H9 (cell line): ENCODE measurements around the gene PPIF. TPM values are rescaled to one million over a fixed set of nuclear protein-coding genes. Genes with fewer than 3 reads are reported as not detected.

Source experiments
- DNase-seq: peaks from one replicate; pipeline ENCODE4 v3.0.0-alpha.2; 2017
- H2AFZ ChIP-seq: one replicate; pipeline ENCODE4 v1.6.1; 2013; ENCODE audit warnings: mild to moderate bottlenecking, low read length, control low read depth, moderate library complexity
- H2AK5ac ChIP-seq: 2 replicates; pipeline ENCODE4 v1.6.1; 2013; ENCODE audit warnings: low read length, control low read depth, mixed read lengths; ENCODE audit not compliant: insufficient read length
- H2BK120ac ChIP-seq: one replicate; pipeline ENCODE4 v1.6.1; 2013; ENCODE audit warnings: low read depth, mild to moderate bottlenecking, low read length, control low read depth, inconsistent platforms; ENCODE audit not compliant: poor library complexity, severe bottlenecking
- H2BK12ac ChIP-seq: 2 replicates; pipeline ENCODE4 v1.6.1; 2013; ENCODE audit warnings: low read length, control low read depth, mixed read lengths, low read depth; ENCODE audit not compliant: insufficient read length
- H2BK15ac ChIP-seq: 2 replicates; pipeline ENCODE4 v1.6.1; 2013; ENCODE audit warnings: low read depth, low read length, control low read depth
- H2BK20ac ChIP-seq: one replicate; pipeline ENCODE4 v1.6.1; 2013; ENCODE audit warnings: low read depth, mild to moderate bottlenecking, low read length, control low read depth, inconsistent platforms; ENCODE audit not compliant: poor library complexity, severe bottlenecking
- H2BK5ac ChIP-seq: 2 replicates; pipeline ENCODE4 v1.6.1; 2013; ENCODE audit warnings: low read length, control low read depth, mixed read lengths; ENCODE audit not compliant: insufficient read length
- H3K14ac ChIP-seq: 2 replicates; pipeline ENCODE4 v1.6.1; 2013; ENCODE audit warnings: low read length, control low read depth; ENCODE audit not compliant: insufficient read depth
- H3K18ac ChIP-seq: 2 replicates; pipeline ENCODE4 v1.6.1; 2013; ENCODE audit warnings: low read depth, mild to moderate bottlenecking, mixed read lengths, low read length, control low read depth; ENCODE audit not compliant: insufficient read length
- H3K23ac ChIP-seq: 2 replicates; pipeline ENCODE4 v1.6.1; 2013; ENCODE audit warnings: low read length, control low read depth, mixed read lengths, low read depth; ENCODE audit not compliant: insufficient read length
- H3K23me2 ChIP-seq: 2 replicates; pipeline ENCODE4 v1.6.1; 2013; ENCODE audit warnings: low read depth, mild to moderate bottlenecking, mixed read lengths, low read length, control low read depth; ENCODE audit not compliant: insufficient read length, poor library complexity, severe bottlenecking
- H3K27ac ChIP-seq: 2 replicates; pipeline ENCODE4 v1.5.1; 2013; ENCODE audit warnings: low read length, control low read depth, mixed read lengths, low read depth; ENCODE audit not compliant: insufficient read length
- H3K27me3 ChIP-seq: 2 replicates; pipeline ENCODE4 v1.6.1; 2013; ENCODE audit warnings: low read length, control low read depth, inconsistent platforms; ENCODE audit not compliant: insufficient read depth
- H3K4ac ChIP-seq: 2 replicates; pipeline ENCODE4 v1.6.1; 2013; ENCODE audit warnings: low read depth, mild to moderate bottlenecking, control low read depth, inconsistent platforms, low read length, moderate library complexity
- H3K4me1 ChIP-seq: 2 replicates; pipeline ENCODE4 v1.6.1; 2013; ENCODE audit warnings: low read length, control low read depth, inconsistent platforms; ENCODE audit not compliant: insufficient read depth
- H3K4me2 ChIP-seq: 2 replicates; pipeline ENCODE4 v1.6.1; 2013; ENCODE audit warnings: low read length, control low read depth, mixed read lengths; ENCODE audit not compliant: insufficient read length, insufficient read depth
- H3K56ac ChIP-seq: 2 replicates; pipeline ENCODE4 v1.6.1; 2013; ENCODE audit warnings: low read depth, mild to moderate bottlenecking, mixed read lengths, low read length, control low read depth; ENCODE audit not compliant: insufficient read length
- H3K79me1 ChIP-seq: 2 replicates; pipeline ENCODE4 v1.6.1; 2013; ENCODE audit warnings: low read depth, mild to moderate bottlenecking, moderate library complexity, low read length, control low read depth, inconsistent platforms; ENCODE audit not compliant: insufficient read depth, poor library complexity, severe bottlenecking
- H3K79me2 ChIP-seq: 2 replicates; pipeline ENCODE4 v1.6.1; 2013; ENCODE audit warnings: low read length, control low read depth, inconsistent platforms; ENCODE audit not compliant: insufficient read depth
- H3K9ac ChIP-seq: 2 replicates; pipeline ENCODE4 v1.6.1; 2013; ENCODE audit warnings: low read length, control low read depth, mixed read lengths; ENCODE audit not compliant: insufficient read length; ENCODE audit errors: extremely low read depth
- H3K9me3 ChIP-seq: one replicate; pipeline ENCODE4 v1.6.1; 2013; ENCODE audit warnings: low read depth, low read length, inconsistent platforms; ENCODE audit not compliant: control insufficient read depth
- H3T11ph ChIP-seq: one replicate; pipeline ENCODE4 v1.6.1; 2013; ENCODE audit warnings: mild to moderate bottlenecking, low read length, control low read depth, inconsistent platforms
- H4K20me1 ChIP-seq: one replicate; pipeline ENCODE4 v1.6.1; 2013; ENCODE audit not compliant: control insufficient read depth, insufficient read length, insufficient read depth
- H4K5ac ChIP-seq: 2 replicates; pipeline ENCODE4 v1.6.1; 2013; ENCODE audit warnings: low read depth, mild to moderate bottlenecking, mixed read lengths, low read length, control low read depth; ENCODE audit not compliant: insufficient read length
- H4K8ac ChIP-seq: replicated peaks from 2 replicates; pipeline ENCODE4 v1.6.1; 2013; ENCODE audit warnings: low read length, control low read depth, mixed read lengths, low read depth; ENCODE audit not compliant: insufficient read length
- H4K91ac ChIP-seq: 2 replicates; pipeline ENCODE4 v1.6.1; 2013; ENCODE audit warnings: low read depth, mild to moderate bottlenecking, moderate library complexity, mixed read lengths, low read length, control low read depth; ENCODE audit not compliant: insufficient read length
- H3K27ac Mint-ChIP-seq, 3 experiments: 2 replicates in 2 of 3; 3 replicates in 1 of 3; pipeline ENCODE4 v1.8.0; 2020 to 2021; ENCODE audit warnings: mixed read lengths in 3 of 3, mild to moderate bottlenecking in 1 of 3, moderate library complexity in 1 of 3
- H3K27me3 Mint-ChIP-seq: 2 replicates; pipeline ENCODE4 v1.8.0; 2021; ENCODE audit warnings: low read depth, mild to moderate bottlenecking, moderate library complexity, mixed read lengths
- H3K36me3 Mint-ChIP-seq, 3 experiments: 2 replicates in 2 of 3; 3 replicates in 1 of 3; pipeline ENCODE4 v1.8.0; 2020 to 2021; ENCODE audit warnings: low read depth in 3 of 3, mixed read lengths in 3 of 3; ENCODE audit not compliant: insufficient read depth in 1 of 3
- H3K4me1 Mint-ChIP-seq, 2 experiments: 2 replicates each; pipeline ENCODE4 v1.8.0; 2020; ENCODE audit warnings: mixed read lengths in 2 of 2
- H3K4me3 Mint-ChIP-seq, 2 experiments: 2 replicates in 1 of 2; 3 replicates in 1 of 2; pipeline ENCODE4 v1.8.0; 2020 to 2021; ENCODE audit warnings: mild to moderate bottlenecking in 2 of 2, mixed read lengths in 2 of 2, moderate library complexity in 1 of 2
- H3K9me3 Mint-ChIP-seq, 2 experiments: 2 replicates in 1 of 2; 3 replicates in 1 of 2; pipeline ENCODE4 v1.8.0; 2020; ENCODE audit warnings: mild to moderate bottlenecking in 2 of 2, mixed read lengths in 2 of 2, moderate library complexity in 1 of 2
- WGBS: extraction: QIAGEN DNeasy Blood & Tissue Kit; methylation state at CpG from one replicate; pipeline ENCODE4 v1.1.7; 2013; ENCODE audit warnings: missing lambda C conversion rate, low lambda C conversion rate, mixed read lengths; ENCODE audit not compliant: insufficient read length; ENCODE audit errors: extremely low coverage; 5-methylcytosine and 5-hydroxymethylcytosine counted together
- total RNA-seq: library from RNA; stranded (reverse); gene quantifications from 2 replicates; pipeline ENCODE4 v1.2.1, GENCODE V29; 2021
- TF ChIP-seq, protein P1 (sequence below): fragments of 200-600 bp; sonication (generic); conservative IDR thresholded peaks from 3 replicates; pipeline ENCODE4 v1.8.0; 2021; ENCODE audit warnings: antibody characterized with exemption, mild to moderate bottlenecking

The PPIF gene
- total RNA-seq, 1 experiment from 2014 or later, result 79.7 TPM

DNA sequence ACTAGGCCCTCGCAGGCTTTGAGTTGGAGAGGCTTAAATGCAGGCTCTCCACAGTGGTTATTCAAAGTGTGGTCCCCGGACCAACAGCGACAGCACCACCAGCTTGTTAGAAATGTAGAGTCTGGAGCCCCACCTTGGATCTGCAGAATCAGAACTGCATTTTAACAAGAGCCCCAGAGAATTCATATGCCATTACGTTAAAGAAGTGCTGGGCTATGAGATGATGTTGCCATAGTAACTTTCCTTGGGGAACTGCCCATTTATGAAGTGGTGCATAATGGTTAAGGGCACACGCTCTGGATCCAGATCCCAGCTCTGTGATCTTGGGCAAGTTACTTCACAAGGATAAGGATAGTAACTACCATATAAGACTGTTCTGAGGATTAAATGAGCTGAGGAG lies 49.3 kb downstream of the PPIF start:
- peaks cover 3% of the 10 kb centered on the region for H3K27me3 Mint-ChIP-seq
- no peak overlapping the region for H3K18ac ChIP-seq
- no peaks in the 10 kb centered on the region for H3K27me3 ChIP-seq
- H2AK5ac ChIP-seq, result no peak overlapping the region
- H2AFZ ChIP-seq, result no peak overlapping the region
- no peak overlapping the region for H3K56ac ChIP-seq
- no peak overlapping the region for H2BK15ac ChIP-seq
- H3K36me3 Mint-ChIP-seq, result peaks cover 0 to 2% (median 0%) of the 10 kb centered on the region in 3 experiments; a peak in 2 of 7 replicates
- H2BK20ac ChIP-seq, result no peak overlapping the region
- H3K4me3 Mint-ChIP-seq, result no peak overlapping the region
- H4K5ac ChIP-seq, result no peak overlapping the region
- no peak overlapping the region for H2BK12ac ChIP-seq
- no peaks in the 10 kb centered on the region for H3K23me2 ChIP-seq
- TF ChIP-seq, protein P1, sequence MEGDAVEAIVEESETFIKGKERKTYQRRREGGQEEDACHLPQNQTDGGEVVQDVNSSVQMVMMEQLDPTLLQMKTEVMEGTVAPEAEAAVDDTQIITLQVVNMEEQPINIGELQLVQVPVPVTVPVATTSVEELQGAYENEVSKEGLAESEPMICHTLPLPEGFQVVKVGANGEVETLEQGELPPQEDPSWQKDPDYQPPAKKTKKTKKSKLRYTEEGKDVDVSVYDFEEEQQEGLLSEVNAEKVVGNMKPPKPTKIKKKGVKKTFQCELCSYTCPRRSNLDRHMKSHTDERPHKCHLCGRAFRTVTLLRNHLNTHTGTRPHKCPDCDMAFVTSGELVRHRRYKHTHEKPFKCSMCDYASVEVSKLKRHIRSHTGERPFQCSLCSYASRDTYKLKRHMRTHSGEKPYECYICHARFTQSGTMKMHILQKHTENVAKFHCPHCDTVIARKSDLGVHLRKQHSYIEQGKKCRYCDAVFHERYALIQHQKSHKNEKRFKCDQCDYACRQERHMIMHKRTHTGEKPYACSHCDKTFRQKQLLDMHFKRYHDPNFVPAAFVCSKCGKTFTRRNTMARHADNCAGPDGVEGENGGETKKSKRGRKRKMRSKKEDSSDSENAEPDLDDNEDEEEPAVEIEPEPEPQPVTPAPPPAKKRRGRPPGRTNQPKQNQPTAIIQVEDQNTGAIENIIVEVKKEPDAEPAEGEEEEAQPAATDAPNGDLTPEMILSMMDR, result no peak
- no peaks in the 10 kb centered on the region for H4K20me1 ChIP-seq
- no peak overlapping the region for H3K27ac ChIP-seq
- H3K9ac ChIP-seq, result no peak overlapping the region
- WGBS, result no CpG with 5 or more reads among the region's 5 CpGs
- no peak overlapping the region for H3K4me2 ChIP-seq
- no peak overlapping the region for H2BK5ac ChIP-seq
- no peak overlapping the region for H3K4ac ChIP-seq
- no peak overlapping the region for H3K23ac ChIP-seq
- H2BK120ac ChIP-seq, result no peak overlapping the region
- no peaks in the 10 kb centered on the region for H3K79me1 ChIP-seq
- peaks cover 15 to 23% of the 10 kb centered on the region in 2 experiments for H3K4me1 Mint-ChIP-seq
- no peaks in the 10 kb centered on the region for H3K79me2 ChIP-seq
- no peaks in the 10 kb centered on the region for H3K9me3 Mint-ChIP-seq
- H3K9me3 ChIP-seq, result no peaks in the 10 kb centered on the region
- H4K91ac ChIP-seq, result no peak overlapping the region
- H3T11ph ChIP-seq, result no peak overlapping the region
- H3K14ac ChIP-seq, result no peak overlapping the region
- no peaks in the 10 kb centered on the region for H3K4me1 ChIP-seq
- H3K27ac Mint-ChIP-seq, result no peak overlapping the region
- no peak overlapping the region for H4K8ac ChIP-seq
- no peak for DNase-seq
